Cerebellar cortex (tissue), 1 donor: ENCODE measurements around the gene SNED1.
"Not testable (repeated sequence)": the region's sequence is repeated elsewhere in the genome, so short reads cannot be mapped to it uniquely, and the experiment has no call there.

Experiments
- DNase-seq: peaks from one replicate; pipeline ENCODE4 v3.0.0-alpha.2; 2015; ENCODE audit warnings: low spot score

The SNED1 gene

GRCh38 chr2:241087420-241088268 is 89.2 kb downstream of the SNED1 start:
- no peak for DNase-seq

- no peak for DNase-seq
Observed at GRCh38 chr2:241088376-241088775, 90.0 kb downstream of the SNED1 start.

GRCh38 chr2:241088791-241089732 is 90.6 kb downstream of the SNED1 start:
- DNase-seq = no peak

- no peak for DNase-seq
Observed at GRCh38 chr2:241091201-241091600, 92.8 kb downstream of the SNED1 start.

- no peak for DNase-seq
Observed at GRCh38 chr2:241091734-241092445, 93.5 kb downstream of the SNED1 start.

- no peak for DNase-seq
Observed at GRCh38 chr2:241092677-241093076, 94.3 kb downstream of the SNED1 start.

- DNase-seq = not testable (repeated sequence)
Observed at GRCh38 chr2:241093133-241093781, 94.8 kb downstream of the SNED1 start.

GRCh38 chr2:241094172-241094571 is 95.8 kb downstream of the SNED1 start:
- DNase-seq = no peak

GRCh38 chr2:241094924-241095420 is 96.6 kb downstream of the SNED1 start:
- no peak for DNase-seq

GRCh38 chr2:241095594-241096290 is 97.3 kb downstream of the SNED1 start:
- no peak for DNase-seq

GRCh38 chr2:241096979-241097378 is 98.6 kb downstream of the SNED1 start:
- DNase-seq = no peak

- no peak for DNase-seq
Observed at GRCh38 chr2:241099246-241099645, 100.8 kb downstream of the SNED1 start.

- DNase-seq = peak; percentile 87
Observed at GRCh38 chr2:241102239-241102803, 103.9 kb downstream of the SNED1 start, which contains the start of gene MTERF4. MTERF4 (minus strand) TSS chr2:241102287; CDS start chr2:241102273, 14 bp downstream.

GRCh38 chr2:241103176-241103595 is 104.8 kb downstream of the SNED1 start:
- DNase-seq = no peak

- DNase-seq = not testable (repeated sequence)
Observed at GRCh38 chr2:241104611-241105010, 106.2 kb downstream of the SNED1 start.

- no peak for DNase-seq
Observed at GRCh38 chr2:241105641-241106040, 107.2 kb downstream of the SNED1 start.

GRCh38 chr2:241107031-241107783 is 108.8 kb downstream of the SNED1 start:
- no peak for DNase-seq

GRCh38 chr2:241108271-241109209 is 110.1 kb downstream of the SNED1 start:
- DNase-seq = no peak
